A673 (cell line): ENCODE measurements around the gene PROX1. TPM values are rescaled to one million over a fixed set of nuclear protein-coding genes. Genes with fewer than 3 reads are reported as not detected.

Experiments
- BruUV-seq: library from RNA; stranded (reverse); fragments of 400-500 nt; replicated peaks from 2 replicates; lab custom pipeline; 2021; lab: Mats Ljungman, UMichigan
- CTCF ChIA-PET: fragments of 300-600 bp; sonication (Branson Sonifier 250); formaldehyde crosslinking; loops from one replicate; lab custom pipeline; 2022; ENCODE audit warnings: antibody characterized with exemption; lab: Charles Lee
- POLR2A ChIA-PET: fragments of 300-600 bp; sonication (Branson Sonifier 250); formaldehyde crosslinking; loops from one replicate; lab custom pipeline; 2022; ENCODE audit warnings: antibody characterized with exemption; ENCODE audit not compliant: low non-redundant PET; lab: Charles Lee
- DNase-seq: peaks from one replicate; pipeline ENCODE4 v3.0.0-alpha.2; 2015; ENCODE audit warnings: low spot score
- H3K27ac ChIP-seq: fragments of 200-600 bp; sonication (generic); 2 replicates; pipeline ENCODE4 v1.5.1; 2016; ENCODE audit warnings: mixed run types, low read depth, mild to moderate bottlenecking, mixed read lengths, antibody characterized with exemption, low read length; ENCODE audit not compliant: poor library complexity, severe bottlenecking
- H3K27me3 ChIP-seq: fragments of 200-600 bp; sonication (generic); replicated peaks from 2 replicates; pipeline ENCODE4 v1.6.1; 2017; ENCODE audit warnings: mixed run types, low read depth, mild to moderate bottlenecking, mixed read lengths, antibody characterized with exemption, low read length; ENCODE audit not compliant: insufficient read depth, poor library complexity
- H3K36me3 ChIP-seq: fragments of 200-600 bp; sonication (generic); 2 replicates; pipeline ENCODE4 v1.6.1; 2016; ENCODE audit warnings: mixed run types, mild to moderate bottlenecking, mixed read lengths, antibody characterized with exemption, low read length; ENCODE audit not compliant: insufficient read depth, poor library complexity, severe bottlenecking
- H3K4me1 ChIP-seq: fragments of 200-600 bp; sonication (generic); 2 replicates; pipeline ENCODE4 v1.6.1; 2017; ENCODE audit warnings: mixed run types, mild to moderate bottlenecking, mixed read lengths, antibody characterized with exemption, low read length; ENCODE audit not compliant: insufficient read depth, poor library complexity, severe bottlenecking
- H3K4me3 ChIP-seq: fragments of 200-600 bp; sonication (generic); 2 replicates; pipeline ENCODE4 v1.5.1; 2016; ENCODE audit warnings: low read depth, mixed run types, mild to moderate bottlenecking, mixed read lengths, low read length; ENCODE audit not compliant: poor library complexity, severe bottlenecking
- H3K9me3 ChIP-seq: fragments of 200-600 bp; sonication (generic); 2 replicates; pipeline ENCODE4 v1.6.1; 2016; ENCODE audit warnings: mixed run types, low read depth, mild to moderate bottlenecking, mixed read lengths, antibody characterized with exemption, low read length; ENCODE audit not compliant: poor library complexity, severe bottlenecking
- EZH2 ChIP-seq: fragments of 200-600 bp; sonication (generic); IDR thresholded peaks from 2 replicates; pipeline ENCODE4 v1.6.1; 2017; ENCODE audit warnings: borderline replicate concordance, low read depth, mild to moderate bottlenecking, mixed read lengths, antibody characterized with exemption, low read length; ENCODE audit not compliant: poor library complexity, severe bottlenecking
- intact Hi-C: fragments of 100-400 bp; cut with micrococcal nuclease; formaldehyde crosslinking; loops from one replicate; pipeline ENCODE4 v1.10.0; 2022; ENCODE audit not compliant: unreplicated experiment
- total RNA-seq: library from RNA; stranded (reverse); gene quantifications from 2 replicates; pipeline ENCODE4 v1.2.3, GENCODE V29; 2021
- TF ChIP-seq, protein P1 (sequence below): fragments of 300-800, 200-600 bp; sonication (generic); conservative IDR thresholded peaks from 2 replicates; pipeline ENCODE4 v1.5.1; 2017; ENCODE audit warnings: low read depth, mild to moderate bottlenecking, antibody characterized with exemption, low read length, moderate library complexity, mixed read lengths

Gene PROX1
- total RNA-seq, 1 experiment from 2014 or later: not detected

DNA sequence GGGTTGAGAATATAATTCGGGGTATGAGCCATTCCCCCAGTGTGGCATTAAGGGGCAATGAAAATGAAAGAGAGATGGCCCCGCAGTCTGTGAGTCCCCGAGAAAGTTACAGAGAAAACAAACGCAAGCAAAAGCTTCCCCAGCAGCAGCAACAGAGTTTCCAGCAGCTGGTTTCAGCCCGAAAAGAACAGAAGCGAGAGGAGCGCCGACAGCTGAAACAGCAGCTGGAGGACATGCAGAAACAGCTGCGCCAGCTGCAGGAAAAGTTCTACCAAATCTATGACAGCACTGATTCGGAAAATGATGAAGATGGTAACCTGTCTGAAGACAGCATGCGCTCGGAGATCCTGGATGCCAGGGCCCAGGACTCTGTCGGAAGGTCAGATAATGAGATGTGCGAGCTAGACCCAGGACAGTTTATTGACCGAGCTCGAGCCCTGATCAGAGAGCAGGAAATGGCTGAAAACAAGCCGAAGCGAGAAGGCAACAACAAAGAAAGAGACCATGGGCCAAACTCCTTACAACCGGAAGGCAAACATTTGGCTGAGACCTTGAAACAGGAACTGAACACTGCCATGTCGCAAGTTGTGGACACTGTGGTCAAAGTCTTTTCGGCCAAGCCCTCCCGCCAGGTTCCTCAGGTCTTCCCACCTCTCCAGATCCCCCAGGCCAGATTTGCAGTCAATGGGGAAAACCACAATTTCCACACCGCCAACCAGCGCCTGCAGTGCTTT is 9.4 kb downstream of the PROX1 start:
- no peak overlapping the region for H3K4me3 ChIP-seq
- intact Hi-C loops: no loop called here
- peaks cover 96% of the 10 kb centered on the region for H3K27me3 ChIP-seq
- no peak for DNase-seq
- no peaks in the 10 kb centered on the region for H3K36me3 ChIP-seq
- no peak for TF ChIP-seq EZH2
- TF ChIP-seq, protein P1, sequence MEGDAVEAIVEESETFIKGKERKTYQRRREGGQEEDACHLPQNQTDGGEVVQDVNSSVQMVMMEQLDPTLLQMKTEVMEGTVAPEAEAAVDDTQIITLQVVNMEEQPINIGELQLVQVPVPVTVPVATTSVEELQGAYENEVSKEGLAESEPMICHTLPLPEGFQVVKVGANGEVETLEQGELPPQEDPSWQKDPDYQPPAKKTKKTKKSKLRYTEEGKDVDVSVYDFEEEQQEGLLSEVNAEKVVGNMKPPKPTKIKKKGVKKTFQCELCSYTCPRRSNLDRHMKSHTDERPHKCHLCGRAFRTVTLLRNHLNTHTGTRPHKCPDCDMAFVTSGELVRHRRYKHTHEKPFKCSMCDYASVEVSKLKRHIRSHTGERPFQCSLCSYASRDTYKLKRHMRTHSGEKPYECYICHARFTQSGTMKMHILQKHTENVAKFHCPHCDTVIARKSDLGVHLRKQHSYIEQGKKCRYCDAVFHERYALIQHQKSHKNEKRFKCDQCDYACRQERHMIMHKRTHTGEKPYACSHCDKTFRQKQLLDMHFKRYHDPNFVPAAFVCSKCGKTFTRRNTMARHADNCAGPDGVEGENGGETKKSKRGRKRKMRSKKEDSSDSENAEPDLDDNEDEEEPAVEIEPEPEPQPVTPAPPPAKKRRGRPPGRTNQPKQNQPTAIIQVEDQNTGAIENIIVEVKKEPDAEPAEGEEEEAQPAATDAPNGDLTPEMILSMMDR: no peak
- H3K4me1 ChIP-seq: no peaks in the 10 kb centered on the region
- POLR2A ChIA-PET: no interaction called here
- CTCF ChIA-PET: no interaction called here
- no TSS peak for BruUV-seq
- H3K9me3 ChIP-seq: no peaks in the 10 kb centered on the region
- no peak overlapping the region for H3K27ac ChIP-seq

DNA sequence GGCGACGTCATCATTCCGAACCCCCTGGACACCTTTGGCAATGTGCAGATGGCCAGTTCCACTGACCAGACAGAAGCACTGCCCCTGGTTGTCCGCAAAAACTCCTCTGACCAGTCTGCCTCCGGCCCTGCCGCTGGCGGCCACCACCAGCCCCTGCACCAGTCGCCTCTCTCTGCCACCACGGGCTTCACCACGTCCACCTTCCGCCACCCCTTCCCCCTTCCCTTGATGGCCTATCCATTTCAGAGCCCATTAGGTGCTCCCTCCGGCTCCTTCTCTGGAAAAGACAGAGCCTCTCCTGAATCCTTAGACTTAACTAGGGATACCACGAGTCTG is 10.0 kb downstream of the PROX1 start:
- ChIA-PET POLR2A (no interaction called here), CTCF (no interaction called here)
- H3K27me3 ChIP-seq: peaks cover 96% of the 10 kb centered on the region
- no TSS peak for BruUV-seq
- H3K4me1 ChIP-seq: no peaks in the 10 kb centered on the region
- intact Hi-C loops: no loop called here
- no peak for TF ChIP-seq EZH2
- TF ChIP-seq, protein P1: no peak
- DNase-seq: no peak
- H3K9me3 ChIP-seq: no peaks in the 10 kb centered on the region
- no peak overlapping the region for H3K27ac ChIP-seq
- no peak overlapping the region for H3K4me3 ChIP-seq
- no peaks in the 10 kb centered on the region for H3K36me3 ChIP-seq

DNA sequence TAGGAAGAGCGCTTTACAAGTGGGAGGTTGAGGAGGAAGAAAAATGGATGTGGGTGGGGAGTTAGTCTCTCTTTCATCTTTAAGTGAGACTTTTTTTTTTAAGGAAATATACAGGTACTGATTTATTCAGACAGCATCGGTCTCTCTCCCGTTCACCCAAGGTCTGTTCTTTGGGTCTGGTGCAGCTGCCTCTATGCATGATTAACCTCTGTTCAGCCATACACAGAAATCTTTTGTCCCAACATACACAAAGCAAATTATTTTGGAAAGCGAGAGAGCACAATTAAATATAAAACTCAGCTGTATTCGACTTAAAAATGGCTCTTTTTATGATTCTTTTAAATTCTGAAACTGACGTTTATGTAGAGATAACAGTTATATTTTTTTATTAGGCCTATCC is 11.0 kb downstream of the PROX1 start:
- Histone ChIP-seq H3K4me3 (no peak overlapping the region), H3K36me3 (no peaks in the 10 kb centered on the region), H3K27me3 (peaks cover 96% of the 10 kb centered on the region), H3K9me3 (no peaks in the 10 kb centered on the region), H3K27ac (no peak overlapping the region), H3K4me1 (no peaks in the 10 kb centered on the region)
- TF ChIP-seq EZH2: no peak
- TF ChIP-seq, protein P1: no peak
- intact Hi-C loops: no loop called here
- no peak for DNase-seq
- ChIA-PET POLR2A (no interaction called here), CTCF (no interaction called here)
- no TSS peak for BruUV-seq
